ENCODE results near the gene RERE.

The RERE gene

DNA sequence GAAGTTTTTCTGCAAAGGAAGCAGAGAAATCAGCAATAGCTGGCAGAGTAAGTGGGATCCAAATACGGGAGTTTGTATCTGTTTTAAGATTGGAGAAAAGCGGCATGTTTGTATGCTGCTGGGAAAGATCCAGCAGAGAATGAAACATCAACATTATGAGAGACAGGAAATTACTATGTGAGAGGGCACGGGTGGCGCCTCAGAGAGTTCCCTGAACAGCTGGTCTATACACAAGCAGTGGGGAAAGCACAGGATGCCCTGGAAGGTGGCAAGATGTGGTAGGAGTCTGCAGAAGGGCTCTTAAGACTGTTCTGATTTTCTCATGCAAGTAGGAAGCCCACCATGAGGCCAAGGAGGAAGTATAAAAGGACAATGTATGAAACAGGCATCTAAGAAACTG is 130.4 kb downstream of the RERE start:
- TF ChIP-seq, protein P1, sequence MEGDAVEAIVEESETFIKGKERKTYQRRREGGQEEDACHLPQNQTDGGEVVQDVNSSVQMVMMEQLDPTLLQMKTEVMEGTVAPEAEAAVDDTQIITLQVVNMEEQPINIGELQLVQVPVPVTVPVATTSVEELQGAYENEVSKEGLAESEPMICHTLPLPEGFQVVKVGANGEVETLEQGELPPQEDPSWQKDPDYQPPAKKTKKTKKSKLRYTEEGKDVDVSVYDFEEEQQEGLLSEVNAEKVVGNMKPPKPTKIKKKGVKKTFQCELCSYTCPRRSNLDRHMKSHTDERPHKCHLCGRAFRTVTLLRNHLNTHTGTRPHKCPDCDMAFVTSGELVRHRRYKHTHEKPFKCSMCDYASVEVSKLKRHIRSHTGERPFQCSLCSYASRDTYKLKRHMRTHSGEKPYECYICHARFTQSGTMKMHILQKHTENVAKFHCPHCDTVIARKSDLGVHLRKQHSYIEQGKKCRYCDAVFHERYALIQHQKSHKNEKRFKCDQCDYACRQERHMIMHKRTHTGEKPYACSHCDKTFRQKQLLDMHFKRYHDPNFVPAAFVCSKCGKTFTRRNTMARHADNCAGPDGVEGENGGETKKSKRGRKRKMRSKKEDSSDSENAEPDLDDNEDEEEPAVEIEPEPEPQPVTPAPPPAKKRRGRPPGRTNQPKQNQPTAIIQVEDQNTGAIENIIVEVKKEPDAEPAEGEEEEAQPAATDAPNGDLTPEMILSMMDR (IDR thresholded peaks at IDR 0.05; ENCODE audit: low read length, missing control alignments) = no peak
- peak; percentile 62 for DNase-seq (ENCODE audit: low read depth)
- H3K4me3 ChIP-seq (replicated peaks; ENCODE audit: low read depth, low read length) = peak overlapping the region; percentile 18

DNA sequence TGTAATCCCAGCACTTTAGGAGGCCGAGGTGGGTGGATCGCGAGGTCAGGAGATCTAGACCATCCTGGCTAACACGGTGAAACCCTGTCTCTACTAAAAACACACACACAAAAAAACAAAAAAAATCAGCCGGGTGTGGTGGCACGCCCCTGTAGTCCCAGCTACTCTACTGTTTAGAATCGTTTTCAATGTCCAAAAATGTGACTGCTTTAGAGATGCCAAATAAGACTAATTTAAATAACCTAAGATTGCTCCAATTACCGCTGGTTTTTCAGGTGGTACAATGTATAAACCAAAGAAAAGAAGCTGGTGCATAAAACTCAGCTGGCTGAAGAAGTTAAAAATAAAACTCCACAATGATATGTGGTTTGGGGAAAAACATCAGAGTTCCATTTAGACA is 132.0 kb downstream of the RERE start:
- H3K4me3 ChIP-seq (replicated peaks; ENCODE audit: low read depth, low read length) = no peak overlapping the region
- DNase-seq (ENCODE audit: low read depth) = no peak
- TF ChIP-seq, protein P1 (IDR thresholded peaks at IDR 0.05; ENCODE audit: low read length, missing control alignments) = no peak

DNA sequence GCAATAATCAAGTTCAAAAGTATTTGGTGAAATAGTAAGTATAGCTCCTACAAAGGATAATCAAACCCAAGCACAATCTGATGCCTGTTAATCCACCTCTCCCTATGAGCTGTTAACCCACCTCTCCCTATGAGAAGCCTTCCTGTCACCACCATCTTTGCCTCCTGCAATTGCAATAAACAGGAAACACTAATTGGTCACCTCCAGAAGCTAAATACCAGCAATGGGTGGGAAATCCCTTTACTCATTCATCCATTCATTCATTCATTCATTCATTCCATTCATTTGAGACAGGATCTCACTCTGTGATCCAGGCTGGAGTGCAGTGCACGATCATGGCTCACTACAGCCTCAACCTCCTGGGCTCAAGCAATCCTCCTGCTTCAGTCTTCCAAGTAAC is 132.8 kb downstream of the RERE start:
- DNase-seq (ENCODE audit: low read depth) = no peak
- TF ChIP-seq, protein P1 (IDR thresholded peaks at IDR 0.05; ENCODE audit: low read length, missing control alignments) = no peak
- no peak overlapping the region for H3K4me3 ChIP-seq (replicated peaks; ENCODE audit: low read depth, low read length)

DNA sequence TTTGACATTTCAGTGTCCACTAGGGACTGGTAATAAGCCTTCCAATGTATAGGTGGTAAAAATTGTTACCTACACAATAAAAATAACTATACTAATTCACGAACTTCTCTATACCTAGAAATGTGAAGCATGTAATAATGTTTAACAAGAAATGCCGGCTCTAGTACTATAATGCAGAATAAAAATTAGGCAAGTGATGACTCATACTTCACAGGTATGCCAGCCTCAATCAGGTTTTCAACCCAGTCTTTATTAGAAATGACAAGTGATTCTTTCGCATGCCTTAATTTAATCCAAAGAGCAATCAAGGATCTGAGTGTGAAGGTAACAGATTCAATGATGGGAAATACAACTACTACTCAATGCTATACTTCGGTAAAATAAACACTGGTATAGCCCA is 134.9 kb downstream of the RERE start:
- TF ChIP-seq, protein P1 (IDR thresholded peaks at IDR 0.05; ENCODE audit: low read length, missing control alignments) = no peak
- DNase-seq (ENCODE audit: low read depth) = no peak
- H3K4me3 ChIP-seq (replicated peaks; ENCODE audit: low read depth, low read length) = no peak overlapping the region

DNA sequence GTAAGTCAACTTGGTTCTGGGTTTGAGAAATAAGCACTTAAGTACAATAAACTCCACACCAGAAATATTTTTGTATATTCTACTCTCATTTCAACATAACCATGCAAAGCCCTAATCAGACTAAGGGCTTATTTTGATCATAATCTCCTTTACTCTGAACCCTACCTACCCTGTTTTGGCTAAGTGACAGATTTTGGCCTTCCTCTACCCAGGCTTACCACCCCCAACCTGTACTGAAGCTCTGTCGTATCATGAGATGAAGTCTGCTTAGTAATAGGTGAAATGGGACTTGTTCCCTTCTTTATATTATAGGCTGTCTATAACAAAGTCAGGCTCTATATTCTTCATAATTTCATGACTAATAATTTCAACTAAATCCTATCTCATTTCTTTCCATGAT is 135.5 kb downstream of the RERE start:
- no peak for DNase-seq (ENCODE audit: low read depth)
- TF ChIP-seq, protein P1 (IDR thresholded peaks at IDR 0.05; ENCODE audit: low read length, missing control alignments) = no peak
- no peak overlapping the region for H3K4me3 ChIP-seq (replicated peaks; ENCODE audit: low read depth, low read length)

GRCh38 chr1:8680664-8681650 is 136.5 kb downstream of the RERE start:
- H3K4me3 ChIP-seq (replicated peaks; ENCODE audit: low read depth, low read length) = no peak overlapping the region
- TF ChIP-seq, protein P1 (IDR thresholded peaks at IDR 0.05; ENCODE audit: low read length, missing control alignments) = no peak
- DNase-seq (ENCODE audit: low read depth) = no peak
